K562 (cell line): ENCODE data around the gene SCARB2. TPM values are rescaled to one million over a fixed set of nuclear protein-coding genes. Genes with fewer than 3 reads are reported as not detected.

Source experiments
- ATAC-seq: fragments of 200-7000 bp; cut with Tn5 transposase; 3 replicates; pipeline ENCODE4 v1.9.1; 2020; ENCODE audit warnings: moderate library complexity
- BruUV-seq: library from RNA; stranded (reverse); fragments of 400-500 nt; replicated peaks from 2 replicates; lab custom pipeline; 2021; lab: Mats Ljungman, UMichigan
- CTCF ChIA-PET: fragments of 300-600 bp; formaldehyde crosslinking; extraction: SDS; loops from one replicate; lab custom pipeline; 2021; ENCODE audit warnings: low intra/inter-chr PET ratio; lab: Yijun Ruan, JAX
- POLR2A ChIA-PET: fragments of 300-600, 350-650 bp; sonication (Branson Sonifier 250); formaldehyde crosslinking; extraction: SDS; loops from one replicate; lab custom pipeline; 2021; ENCODE audit warnings: antibody characterized with exemption, inconsistent platforms; lab: Yijun Ruan, JAX
- DNase-seq, 4 experiments: peaks; one replicate each; pipeline versions ENCODE4 v3.0.0 to v3.0.0-alpha.2; 2011 to 2018; ENCODE audit warnings: low spot score in 3 of 4, mixed read lengths in 3 of 4; ENCODE audit errors: extremely low read depth in 1 of 4
- FAIRE-seq: peaks from 2 replicates; lab custom pipeline; 2011; peaks lifted over from hg19 to GRCh38; lab: Jason Lieb, UNC
- H2AFZ ChIP-seq: 2 replicates; pipeline ENCODE4 v1.6.0; 2011; ENCODE audit warnings: low read depth, low read length, control low read depth, inconsistent platforms
- H3K27ac ChIP-seq: fragments of 200-600 bp; 3 replicates; pipeline ENCODE4 v1.8.0; 2011; ENCODE audit warnings: low read depth, mild to moderate bottlenecking, control low read depth, inconsistent platforms, low read length, moderate library complexity, mixed read lengths; ENCODE audit errors: extremely low read depth
- H3K27me3 ChIP-seq, 2 experiments: fragments of 300-600 bp in 1 of 2; 2 replicates in 1 of 2; 3 replicates in 1 of 2; pipeline versions ENCODE4 v1.6.0 to v1.8.0; 2011; ENCODE audit warnings: inconsistent platforms in 2 of 2, low read length in 2 of 2, mild to moderate bottlenecking in 1 of 2, mixed read lengths in 1 of 2, moderate library complexity in 1 of 2; ENCODE audit not compliant: control insufficient read depth in 2 of 2, insufficient read depth in 2 of 2
- H3K36me3 ChIP-seq: fragments of 300-600 bp; 3 replicates; pipeline ENCODE4 v1.8.0; 2011; ENCODE audit warnings: mild to moderate bottlenecking, low read length, inconsistent platforms; ENCODE audit not compliant: control insufficient read depth, insufficient read depth
- H3K4me1 ChIP-seq, 2 experiments: fragments of 200-600 bp in 1 of 2; replicated peaks in 1 of 2; 2 replicates in 1 of 2; 3 replicates in 1 of 2; pipeline versions ENCODE4 v1.5.1 to v1.8.0; 2011; ENCODE audit warnings: inconsistent platforms in 2 of 2, low read length in 2 of 2, mild to moderate bottlenecking in 1 of 2, mixed read lengths in 1 of 2, moderate library complexity in 1 of 2; ENCODE audit not compliant: control insufficient read depth in 2 of 2, insufficient read depth in 2 of 2
- H3K4me2 ChIP-seq: 2 replicates; pipeline ENCODE4 v1.6.1; 2011; ENCODE audit warnings: low read length, control low read depth, inconsistent platforms, mixed read lengths; ENCODE audit not compliant: insufficient read depth
- H3K4me3 ChIP-seq: fragments of 200-600 bp; sonication (generic), shearing (Covaris generic); 2 replicates; pipeline ENCODE4 v1.5.1; 2016; ENCODE audit warnings: control low read depth, inconsistent platforms
- H3K79me2 ChIP-seq: fragments of 200-600 bp; 3 replicates; pipeline ENCODE4 v1.8.0; 2011; ENCODE audit warnings: low read length, inconsistent platforms; ENCODE audit not compliant: control insufficient read depth, insufficient read depth
- H3K9ac ChIP-seq, 2 experiments: 2 replicates each; pipeline versions ENCODE4 v1.6.0 to v1.6.1; 2011; ENCODE audit warnings: low read depth in 2 of 2, low read length in 2 of 2, control low read depth in 1 of 2, inconsistent platforms in 1 of 2, mild to moderate bottlenecking in 1 of 2, mixed read lengths in 1 of 2; ENCODE audit not compliant: insufficient read depth in 1 of 2
- H3K9me1 ChIP-seq: one replicate; pipeline ENCODE4 v1.6.0; 2011; ENCODE audit warnings: inconsistent platforms, mild to moderate bottlenecking, low read length, moderate library complexity; ENCODE audit not compliant: control insufficient read depth, insufficient read depth
- H3K9me3 ChIP-seq: replicated peaks from 2 replicates; pipeline ENCODE4 v1.5.1; 2011; ENCODE audit warnings: low read depth, low read length, inconsistent platforms; ENCODE audit not compliant: control insufficient read depth, insufficient read depth
- H4K20me1 ChIP-seq: replicated peaks from 2 replicates; pipeline ENCODE4 v1.6.1; 2011; ENCODE audit warnings: low read length, inconsistent platforms, mixed read lengths; ENCODE audit not compliant: control insufficient read depth, insufficient read depth
- ARID3B ChIP-seq: fragments of 250-450 bp; sonication (Bioruptor Pico); IDR thresholded peaks from 2 replicates; pipeline ENCODE4 v1.4.0; 2020; ENCODE audit warnings: borderline replicate concordance
- CHD4 ChIP-seq: fragments of 200-600 bp; sonication (generic); IDR thresholded peaks from 3 replicates; pipeline ENCODE4 v1.6.1; 2012; ENCODE audit warnings: low read depth, mild to moderate bottlenecking, mixed read lengths, low read length, inconsistent platforms; ENCODE audit not compliant: insufficient read depth, insufficient replicate concordance, poor library complexity, severe bottlenecking
- GATAD2A ChIP-seq: fragments of 450-650 bp; IDR thresholded peaks from 2 replicates; pipeline ENCODE4 v1.6.1; 2017
- HDAC8 ChIP-seq: fragments of 450-650 bp; IDR thresholded peaks from 2 replicates; pipeline ENCODE4 v1.6.1; 2016; ENCODE audit warnings: mild to moderate bottlenecking, missing genetic modification characterization, moderate library complexity, missing compliant biosample characterization
- HMGN3 ChIP-seq: IDR thresholded peaks from 2 replicates; pipeline ENCODE4 v1.6.1; 2011; ENCODE audit warnings: borderline replicate concordance, low read depth, mild to moderate bottlenecking, mixed read lengths, low read length; ENCODE audit not compliant: insufficient read length; ENCODE audit errors: extremely low read depth
- MCM7 ChIP-seq, 2 experiments: fragments of 450-650 bp; IDR thresholded peaks; 2 replicates each; pipeline ENCODE4 v1.6.1; 2016 to 2018
- NR2C1 ChIP-seq, 2 experiments: fragments of 450-650 bp; IDR thresholded peaks; 2 replicates each; pipeline ENCODE4 v1.6.1; 2017; ENCODE audit warnings: mild to moderate bottlenecking in 2 of 2, antibody characterized with exemption in 1 of 2, inconsistent platforms in 1 of 2, missing compliant biosample characterization in 1 of 2, missing genetic modification characterization in 1 of 2
- PREB ChIP-seq: sonication (generic); formaldehyde crosslinking; IDR thresholded peaks from 2 replicates; pipeline ENCODE4 v1.8.1; 2023; ENCODE audit warnings: mild to moderate bottlenecking, missing genetic modification reagents
- RFX5 ChIP-seq: IDR thresholded peaks from 2 replicates; pipeline ENCODE4 v1.6.1; 2011; ENCODE audit warnings: low read depth, mild to moderate bottlenecking, improper control_type of control experiment, low read length
- SNIP1 ChIP-seq: fragments of 450-650 bp; IDR thresholded peaks from 2 replicates; pipeline ENCODE4 v1.7.1; 2017; ENCODE audit warnings: low read depth, mild to moderate bottlenecking
- TAF1 ChIP-seq: IDR thresholded peaks from 2 replicates; pipeline ENCODE4 v1.6.1; 2011; ENCODE audit warnings: mild to moderate bottlenecking, low read length, moderate library complexity; ENCODE audit not compliant: insufficient read depth, control insufficient read depth, severe bottlenecking; ENCODE audit errors: extremely low read depth
- TAF15 ChIP-seq: fragments of 200-400 bp; formaldehyde crosslinking; IDR thresholded peaks from 2 replicates; pipeline ENCODE4 v1.6.1; 2017; ENCODE audit warnings: mild to moderate bottlenecking, low read depth, low read length, moderate library complexity
- XRCC4 ChIP-seq: IDR thresholded peaks from one replicate; pipeline ENCODE4 v1.6.1; 2011; ENCODE audit not compliant: insufficient read depth, insufficient read length; ENCODE audit errors: extremely low read depth
- ZMIZ1 ChIP-seq, 2 experiments: fragments of 150-350 bp in 1 of 2; IDR thresholded peaks; 2 replicates each; pipeline ENCODE4 v1.6.1; 2012 to 2016; ENCODE audit warnings: low read depth in 2 of 2, low read length in 2 of 2, mild to moderate bottlenecking in 1 of 2, moderate library complexity in 1 of 2
- ZNF165 ChIP-seq: fragments of 250-450 bp; sonication (Bioruptor Pico); IDR thresholded peaks from 2 replicates; pipeline ENCODE4 v1.4.0; 2020; ENCODE audit warnings: borderline replicate concordance
- ZNF232 ChIP-seq: sonication (generic); formaldehyde crosslinking; IDR thresholded peaks from 2 replicates; pipeline ENCODE4 v1.8.0; 2022; ENCODE audit warnings: mild to moderate bottlenecking, missing genetic modification reagents
- ZNF695 ChIP-seq: fragments of 450-650 bp; formaldehyde crosslinking; IDR thresholded peaks from 2 replicates; pipeline ENCODE4 v1.4.0; 2020; ENCODE audit warnings: mild to moderate bottlenecking, moderate library complexity
- in situ Hi-C: fragments of 300-500 bp; cut with MboI; formaldehyde crosslinking; loops from 4 replicates; pipeline ENCODE4 v1.15.0; 2018; ENCODE audit warnings: inconsistent platforms, mixed read lengths
- intact Hi-C: fragments of 100-400 bp; cut with micrococcal nuclease; formaldehyde crosslinking; loops from 2 replicates; pipeline ENCODE4 v1.14.2; 2022
- polyA plus RNA-seq, 8 experiments: library from polyadenylated mRNA; depleted of rRNA in 4 of 8; stranded (reverse) in 5 of 8; unstranded in 3 of 8; fragments of >200 nt; fragmentation: Nextera tagmentation in 2 of 8; fragmentation: Illumina TruSeq in 1 of 8; extraction: Ambion mirVana in 2 of 8; extraction: Trizol in 1 of 8; gene quantifications; 2 replicates each; pipeline versions ENCODE4 v1.2.1 to v1.2.3, GENCODE V29; 2011 to 2014; ENCODE audit warnings: inconsistent platforms in 1 of 8, missing spikeins in 1 of 8
- total RNA-seq, 7 experiments: library from RNA; depleted of rRNA in 6 of 7; stranded (reverse); fragments of >200 nt in 6 of 7; fragmentation: Illumina TruSeq in 2 of 7; extraction: Trizol in 2 of 7; gene quantifications; 2 replicates each; pipeline versions ENCODE4 v1.2.1 to v1.2.3, GENCODE V29; 2011 to 2021; ENCODE audit warnings: low replicate concordance in 1 of 7

Gene SCARB2
- total and polyA plus RNA-seq, 9 of the 15 experiments (the other 6 are each of a cell fraction or from before 2014, with no cell fraction given), result 6.1 to 25.8 (median 17.8) TPM

DNA sequence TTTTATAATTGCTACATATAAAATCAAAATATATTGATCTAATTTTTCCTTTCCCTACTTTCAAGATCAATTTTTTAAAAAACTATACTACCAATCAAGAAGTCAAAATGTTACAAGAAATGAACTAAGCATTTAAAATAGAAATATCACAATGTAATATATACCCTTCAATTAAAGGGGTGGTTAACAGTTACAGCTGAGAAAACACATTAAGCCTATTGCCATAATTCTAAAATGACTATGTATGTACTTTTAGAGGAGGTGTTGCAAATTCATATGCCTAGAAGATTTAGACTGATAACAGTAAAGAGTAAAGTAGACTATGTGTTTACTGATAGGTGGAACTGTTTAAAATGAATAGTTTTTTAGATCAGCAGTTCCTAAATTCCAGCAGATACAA is 69.1 kb downstream of the SCARB2 start:
- Histone ChIP-seq H3K79me2 (peaks cover 96% of the 10 kb centered on the region), H3K9ac (no peak overlapping the region), H3K4me3 (no peak overlapping the region), H3K27me3 (no peaks in the 10 kb centered on the region), H3K9me3 (no peaks in the 10 kb centered on the region), H3K9me1 (no peaks in the 10 kb centered on the region), H4K20me1 (peaks cover 6% of the 10 kb centered on the region; the same call in 1 of the 2 replicates), H2AFZ (no peak overlapping the region), H3K4me1 (peaks cover 4 to 9% of the 10 kb centered on the region in 2 experiments; a peak in 3 of 5 replicates), H3K36me3 (peaks cover 65% of the 10 kb centered on the region; the same call in 2 of the 3 replicates), H3K27ac (no peak overlapping the region), H3K4me2 (no peak overlapping the region)
- FAIRE-seq, result no peak
- DNase-seq, result no peak
- intact Hi-C loops (no loop called here), in situ Hi-C loops (no loop called here)
- no TSS peak for BruUV-seq
- ATAC-seq, result no peak
- ChIA-PET CTCF (interaction anchor here (0.6 kb wide), 1 partner anchor 935 kb away, joined by 3 read pairs; no protein-coding TSS in a partner anchor), POLR2A (no interaction called here)
- no peak for TF ChIP-seq MCM7 (IDR thresholded peaks at IDR 0.05)
- no peak for TF ChIP-seq TAF1
- no peak for TF ChIP-seq ZMIZ1 (IDR thresholded peaks at IDR 0.05; ENCODE audit: low read depth in 2 of 2, low read length in 2 of 2)
- TF ChIP-seq ZNF695 (CRISPR knock-in tag), result no peak
- no peak for TF ChIP-seq NR2C1 (IDR thresholded peaks at IDR 0.05)
- no peak for TF ChIP-seq NR2C1 (tag; IDR thresholded peaks at IDR 0.05)
- no peak for TF ChIP-seq SNIP1
- no peak for TF ChIP-seq TAF15
- no peak for TF ChIP-seq ZNF232 (CRISPR knock-in tag)
- TF ChIP-seq GATAD2A, result no peak
- TF ChIP-seq ZNF165 (CRISPR knock-in tag), result no peak
- no peak for TF ChIP-seq PREB (CRISPR knock-in tag)
- TF ChIP-seq CHD4, result no peak
- TF ChIP-seq RFX5, result no peak
- TF ChIP-seq HMGN3, result no peak
- no peak for TF ChIP-seq ARID3B (CRISPR knock-in tag)
- no peak for TF ChIP-seq XRCC4
- no peak for TF ChIP-seq HDAC8 (tag)
